Loucy (cell line): ENCODE data around the gene CBFB.

Experiments used
- EZH2phosphoT487 ChIP-seq: fragments of 200-600 bp; IDR thresholded peaks from 2 replicates; pipeline ENCODE4 v1.6.1; 2018; ENCODE audit warnings: antibody characterized with exemption, mild to moderate bottlenecking, moderate library complexity, borderline replicate concordance
- TF ChIP-seq, protein P1 (sequence below): fragments of 200-600 bp; sonication (generic); conservative IDR thresholded peaks from 2 replicates; pipeline ENCODE4 v1.5.1; 2014; ENCODE audit warnings: mild to moderate bottlenecking, antibody characterized with exemption, low read length

DNA sequence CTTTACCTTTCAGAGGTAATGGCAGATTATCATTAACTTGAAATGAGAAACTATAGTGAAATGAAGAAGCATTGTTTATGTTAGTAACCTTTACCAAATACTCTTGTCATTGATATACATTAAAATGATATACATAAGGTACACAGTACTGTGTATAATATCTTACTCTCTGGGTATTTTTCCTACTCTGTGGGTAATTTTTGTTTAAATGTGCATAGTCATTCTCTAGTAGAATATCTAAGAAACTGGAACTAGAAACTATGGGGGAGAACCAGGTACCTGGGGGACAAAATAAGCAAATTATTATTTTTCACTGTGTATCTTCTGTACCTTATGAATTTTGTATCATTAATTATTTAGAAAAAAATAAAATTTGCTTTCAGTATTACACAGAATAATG is 60.2 kb downstream of the CBFB start:
- TF ChIP-seq, protein P1, sequence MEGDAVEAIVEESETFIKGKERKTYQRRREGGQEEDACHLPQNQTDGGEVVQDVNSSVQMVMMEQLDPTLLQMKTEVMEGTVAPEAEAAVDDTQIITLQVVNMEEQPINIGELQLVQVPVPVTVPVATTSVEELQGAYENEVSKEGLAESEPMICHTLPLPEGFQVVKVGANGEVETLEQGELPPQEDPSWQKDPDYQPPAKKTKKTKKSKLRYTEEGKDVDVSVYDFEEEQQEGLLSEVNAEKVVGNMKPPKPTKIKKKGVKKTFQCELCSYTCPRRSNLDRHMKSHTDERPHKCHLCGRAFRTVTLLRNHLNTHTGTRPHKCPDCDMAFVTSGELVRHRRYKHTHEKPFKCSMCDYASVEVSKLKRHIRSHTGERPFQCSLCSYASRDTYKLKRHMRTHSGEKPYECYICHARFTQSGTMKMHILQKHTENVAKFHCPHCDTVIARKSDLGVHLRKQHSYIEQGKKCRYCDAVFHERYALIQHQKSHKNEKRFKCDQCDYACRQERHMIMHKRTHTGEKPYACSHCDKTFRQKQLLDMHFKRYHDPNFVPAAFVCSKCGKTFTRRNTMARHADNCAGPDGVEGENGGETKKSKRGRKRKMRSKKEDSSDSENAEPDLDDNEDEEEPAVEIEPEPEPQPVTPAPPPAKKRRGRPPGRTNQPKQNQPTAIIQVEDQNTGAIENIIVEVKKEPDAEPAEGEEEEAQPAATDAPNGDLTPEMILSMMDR: no peak
- TF ChIP-seq EZH2phosphoT487: no peak
